ENCODE measurements around the gene TNS2.

DNA sequence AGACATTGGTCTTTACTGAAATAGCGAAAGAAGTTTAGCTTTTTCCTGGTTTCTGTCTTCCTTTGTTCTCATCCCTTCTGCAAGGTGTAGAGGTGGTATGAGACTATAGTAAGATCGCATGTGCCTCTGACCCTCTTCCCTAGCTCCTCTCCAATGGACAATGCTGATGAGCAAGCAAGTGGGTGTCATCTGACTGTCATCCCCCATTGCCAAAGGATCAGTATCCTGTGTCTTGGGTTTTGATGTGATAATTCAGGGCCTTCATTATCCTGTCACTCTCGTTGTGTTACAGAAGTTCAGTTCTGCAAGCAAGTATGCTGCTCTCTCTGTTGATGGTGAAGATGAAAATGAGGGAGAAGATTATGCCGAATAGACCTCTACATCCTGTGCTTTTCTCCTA, 10.0 kb upstream of the TNS2 start:
- TF ChIP-seq, protein P1, sequence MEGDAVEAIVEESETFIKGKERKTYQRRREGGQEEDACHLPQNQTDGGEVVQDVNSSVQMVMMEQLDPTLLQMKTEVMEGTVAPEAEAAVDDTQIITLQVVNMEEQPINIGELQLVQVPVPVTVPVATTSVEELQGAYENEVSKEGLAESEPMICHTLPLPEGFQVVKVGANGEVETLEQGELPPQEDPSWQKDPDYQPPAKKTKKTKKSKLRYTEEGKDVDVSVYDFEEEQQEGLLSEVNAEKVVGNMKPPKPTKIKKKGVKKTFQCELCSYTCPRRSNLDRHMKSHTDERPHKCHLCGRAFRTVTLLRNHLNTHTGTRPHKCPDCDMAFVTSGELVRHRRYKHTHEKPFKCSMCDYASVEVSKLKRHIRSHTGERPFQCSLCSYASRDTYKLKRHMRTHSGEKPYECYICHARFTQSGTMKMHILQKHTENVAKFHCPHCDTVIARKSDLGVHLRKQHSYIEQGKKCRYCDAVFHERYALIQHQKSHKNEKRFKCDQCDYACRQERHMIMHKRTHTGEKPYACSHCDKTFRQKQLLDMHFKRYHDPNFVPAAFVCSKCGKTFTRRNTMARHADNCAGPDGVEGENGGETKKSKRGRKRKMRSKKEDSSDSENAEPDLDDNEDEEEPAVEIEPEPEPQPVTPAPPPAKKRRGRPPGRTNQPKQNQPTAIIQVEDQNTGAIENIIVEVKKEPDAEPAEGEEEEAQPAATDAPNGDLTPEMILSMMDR (conservative IDR thresholded peaks at IDR 0.05; ENCODE audit: low read depth, low read length), result no peak
- no peak for TF ChIP-seq EZH2phosphoT487 (IDR thresholded peaks at IDR 0.05; ENCODE audit: borderline replicate concordance, low read length)
- no peak for TF ChIP-seq EZH2 (IDR thresholded peaks at IDR 0.05; ENCODE audit: low read length, unreplicated experiment)

Data from PC-3 (cell line).